Nephron (organoid): Measurements from ENCODE around the gene DAPP1.
A peak's percentile ranks its signal among the peaks of the same experiment; 100 is the strongest.

Experiments used
- H3K27ac Mint-ChIP-seq, 3 experiments: 2 replicates each; pipeline ENCODE4 v1.8.0; 2020; ENCODE audit warnings: mixed read lengths in 3 of 3, mild to moderate bottlenecking in 2 of 3, moderate library complexity in 1 of 3
- H3K27me3 Mint-ChIP-seq: 2 replicates; pipeline ENCODE4 v1.8.0; 2021; ENCODE audit warnings: low read depth, mild to moderate bottlenecking, moderate library complexity, mixed read lengths
- H3K36me3 Mint-ChIP-seq: 2 replicates; pipeline ENCODE4 v1.8.0; 2020; ENCODE audit warnings: low read depth, mixed read lengths
- H3K4me1 Mint-ChIP-seq: 2 replicates; pipeline ENCODE4 v1.8.0; 2020; ENCODE audit warnings: mixed read lengths
- H3K4me3 Mint-ChIP-seq, 3 experiments: 2 replicates each; pipeline ENCODE4 v1.8.0; 2020; ENCODE audit warnings: mild to moderate bottlenecking in 3 of 3, mixed read lengths in 3 of 3, moderate library complexity in 2 of 3
- H3K9me3 Mint-ChIP-seq: 2 replicates; pipeline ENCODE4 v1.8.0; 2020; ENCODE audit warnings: mixed read lengths
- TF ChIP-seq, protein P1 (sequence below), 3 experiments: fragments of 200-600 bp; sonication (generic); IDR thresholded peaks; one replicate each; pipeline ENCODE4 v1.5.0; 2021; ENCODE audit warnings: antibody characterized with exemption in 3 of 3; ENCODE audit not compliant: unreplicated experiment in 3 of 3

DAPP1 gene

DNA sequence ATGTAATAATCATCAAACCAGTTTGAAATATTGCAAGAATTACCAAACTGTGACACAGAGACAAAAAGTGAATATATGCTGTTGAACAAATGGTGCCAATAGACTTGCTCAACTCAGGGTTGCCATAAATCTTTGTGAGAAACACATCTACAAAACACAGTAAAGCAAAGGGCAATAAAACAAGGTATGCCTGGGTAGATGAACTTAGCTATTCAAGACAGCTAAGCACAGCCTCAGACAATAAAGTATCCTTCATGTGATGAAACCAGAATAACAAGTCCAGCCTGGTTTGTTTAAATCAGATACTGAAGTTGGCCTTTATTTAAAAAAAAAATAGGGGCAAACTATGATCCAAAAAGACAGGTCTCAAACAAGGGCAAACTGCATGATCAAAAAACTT lies 58.4 kb downstream of the DAPP1 start:
- peaks cover 3% of the 10 kb centered on the region for H3K27me3 Mint-ChIP-seq
- H3K4me1 Mint-ChIP-seq: peaks cover 4% of the 10 kb centered on the region
- no peaks in the 10 kb centered on the region for H3K9me3 Mint-ChIP-seq
- TF ChIP-seq, protein P1, sequence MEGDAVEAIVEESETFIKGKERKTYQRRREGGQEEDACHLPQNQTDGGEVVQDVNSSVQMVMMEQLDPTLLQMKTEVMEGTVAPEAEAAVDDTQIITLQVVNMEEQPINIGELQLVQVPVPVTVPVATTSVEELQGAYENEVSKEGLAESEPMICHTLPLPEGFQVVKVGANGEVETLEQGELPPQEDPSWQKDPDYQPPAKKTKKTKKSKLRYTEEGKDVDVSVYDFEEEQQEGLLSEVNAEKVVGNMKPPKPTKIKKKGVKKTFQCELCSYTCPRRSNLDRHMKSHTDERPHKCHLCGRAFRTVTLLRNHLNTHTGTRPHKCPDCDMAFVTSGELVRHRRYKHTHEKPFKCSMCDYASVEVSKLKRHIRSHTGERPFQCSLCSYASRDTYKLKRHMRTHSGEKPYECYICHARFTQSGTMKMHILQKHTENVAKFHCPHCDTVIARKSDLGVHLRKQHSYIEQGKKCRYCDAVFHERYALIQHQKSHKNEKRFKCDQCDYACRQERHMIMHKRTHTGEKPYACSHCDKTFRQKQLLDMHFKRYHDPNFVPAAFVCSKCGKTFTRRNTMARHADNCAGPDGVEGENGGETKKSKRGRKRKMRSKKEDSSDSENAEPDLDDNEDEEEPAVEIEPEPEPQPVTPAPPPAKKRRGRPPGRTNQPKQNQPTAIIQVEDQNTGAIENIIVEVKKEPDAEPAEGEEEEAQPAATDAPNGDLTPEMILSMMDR (IDR thresholded peaks at IDR 0.05; ENCODE audit: unreplicated experiment in 3 of 3): no peak
- no peak overlapping the region for H3K27ac Mint-ChIP-seq
- peaks cover 12% of the 10 kb centered on the region for H3K36me3 Mint-ChIP-seq
- H3K4me3 Mint-ChIP-seq: no peak overlapping the region

DNA sequence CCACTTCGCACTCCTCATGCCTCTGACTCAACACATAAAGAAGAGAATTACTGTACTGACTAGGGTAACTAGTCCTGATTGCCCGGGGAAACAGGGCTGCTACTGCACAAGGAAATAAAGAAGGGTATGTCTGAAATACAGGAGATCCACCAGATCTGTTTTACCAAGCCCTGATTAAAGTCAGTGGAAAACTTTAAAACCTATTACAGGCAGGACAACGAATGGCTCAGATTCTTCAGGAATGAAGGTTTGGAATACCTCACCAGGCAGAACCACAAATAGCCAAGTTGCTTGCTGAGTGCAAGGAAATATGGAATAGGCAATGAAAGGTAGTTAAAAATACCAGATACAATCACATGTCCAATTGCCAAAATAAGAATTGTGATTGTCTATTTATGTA lies 60.3 kb downstream of the DAPP1 start:
- Mint-ChIP-seq H3K36me3 (peaks cover 24% of the 10 kb centered on the region), H3K27ac (no peak overlapping the region), H3K27me3 (peaks cover 3% of the 10 kb centered on the region), H3K4me3 (no peak overlapping the region), H3K9me3 (no peaks in the 10 kb centered on the region), H3K4me1 (peaks cover 4% of the 10 kb centered on the region)
- TF ChIP-seq, protein P1 (IDR thresholded peaks at IDR 0.05; ENCODE audit: unreplicated experiment in 3 of 3): no peak

DNA sequence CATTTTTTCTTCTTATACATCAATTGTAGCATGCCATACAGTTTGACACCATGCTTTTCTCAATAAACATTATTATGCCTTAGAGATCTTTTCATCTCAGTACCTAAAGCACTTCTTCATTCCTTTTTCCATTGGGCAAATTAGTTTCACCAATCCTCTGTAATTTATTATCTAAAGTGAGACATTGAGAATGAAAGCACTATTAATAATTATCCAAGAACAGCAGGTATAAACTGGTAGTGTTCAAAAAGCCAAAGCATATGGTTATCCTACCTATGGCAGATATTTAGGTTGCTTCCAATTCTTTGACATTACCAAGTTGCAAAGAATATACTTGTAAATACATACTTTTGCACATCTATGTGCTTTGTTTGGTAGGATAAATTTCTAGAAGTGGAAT lies 62.0 kb downstream of the DAPP1 start:
- peaks cover 4% of the 10 kb centered on the region for H3K4me1 Mint-ChIP-seq
- no peaks in the 10 kb centered on the region for H3K9me3 Mint-ChIP-seq
- H3K27me3 Mint-ChIP-seq: no peaks in the 10 kb centered on the region
- H3K36me3 Mint-ChIP-seq: peaks cover 29% of the 10 kb centered on the region
- H3K27ac Mint-ChIP-seq: peak overlapping the region; percentile 75 to 90 (median 87)
- TF ChIP-seq, protein P1 (IDR thresholded peaks at IDR 0.05; ENCODE audit: unreplicated experiment in 3 of 3): no peak
- no peak overlapping the region for H3K4me3 Mint-ChIP-seq

DNA sequence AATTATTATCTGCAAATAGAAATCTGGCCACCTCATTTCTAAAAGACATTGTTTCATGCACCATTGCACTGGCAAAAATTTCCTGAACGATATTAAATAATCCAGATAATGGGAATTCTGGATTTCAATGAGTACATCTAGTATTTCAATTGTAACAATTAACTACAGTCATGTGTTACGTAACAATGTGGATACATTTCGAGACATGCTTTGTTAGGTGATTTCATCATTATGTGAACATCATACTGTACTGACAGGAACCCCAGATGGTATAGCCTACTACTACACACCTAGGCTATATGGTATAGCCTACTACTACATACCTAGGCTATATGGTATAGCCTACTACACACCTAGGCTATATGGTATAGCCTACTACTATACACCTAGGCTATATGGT lies 62.8 kb downstream of the DAPP1 start:
- TF ChIP-seq, protein P1 (IDR thresholded peaks at IDR 0.05; ENCODE audit: unreplicated experiment in 3 of 3): no peak

DNA sequence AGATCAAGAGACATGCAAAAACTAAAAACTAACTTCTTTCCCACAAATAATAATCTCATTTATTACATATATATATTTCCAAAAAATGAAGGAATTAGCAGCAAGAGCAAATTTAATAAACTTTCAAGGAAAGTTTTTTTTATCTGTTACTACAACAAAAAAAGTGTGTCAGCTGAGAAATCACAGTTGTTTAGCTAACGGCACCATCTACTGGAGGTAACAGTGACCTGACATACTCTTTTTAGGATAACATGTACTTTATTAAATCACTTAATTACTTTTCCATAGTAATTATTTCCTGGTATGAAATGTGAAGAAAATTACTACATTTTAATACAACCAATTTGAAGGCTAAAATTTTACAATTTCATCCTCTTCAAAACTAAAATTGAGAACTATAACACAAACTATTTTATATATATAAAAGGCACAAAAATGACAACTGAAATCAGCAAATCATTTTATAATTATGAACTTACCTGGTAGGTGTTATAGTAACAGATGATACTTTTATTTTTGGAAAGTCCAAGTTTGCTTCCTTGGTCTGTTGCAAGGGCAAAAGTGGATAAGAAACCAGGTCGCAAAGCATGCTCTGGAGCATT lies 68.5 kb downstream of the DAPP1 start:
- H3K4me3 Mint-ChIP-seq: no peak overlapping the region
- H3K4me1 Mint-ChIP-seq: no peaks in the 10 kb centered on the region
- no peak overlapping the region for H3K27ac Mint-ChIP-seq
- no peaks in the 10 kb centered on the region for H3K9me3 Mint-ChIP-seq
- H3K27me3 Mint-ChIP-seq: no peaks in the 10 kb centered on the region
- peaks cover 16% of the 10 kb centered on the region for H3K36me3 Mint-ChIP-seq
- TF ChIP-seq, protein P1 (IDR thresholded peaks at IDR 0.05; ENCODE audit: unreplicated experiment in 3 of 3): peak; percentile 46 to 66 (median 49)

More for the DNA sequence above, 62.8 kb downstream of the DAPP1 start:
- no peaks in the 10 kb centered on the region for H3K27me3 Mint-ChIP-seq
- peak overlapping the region in 2 of 3 experiments; percentile 87 to 90 for H3K27ac Mint-ChIP-seq
- peaks cover 29% of the 10 kb centered on the region for H3K36me3 Mint-ChIP-seq
- H3K9me3 Mint-ChIP-seq: no peaks in the 10 kb centered on the region
- peaks cover 4% of the 10 kb centered on the region for H3K4me1 Mint-ChIP-seq
- H3K4me3 Mint-ChIP-seq: no peak overlapping the region

DNA sequence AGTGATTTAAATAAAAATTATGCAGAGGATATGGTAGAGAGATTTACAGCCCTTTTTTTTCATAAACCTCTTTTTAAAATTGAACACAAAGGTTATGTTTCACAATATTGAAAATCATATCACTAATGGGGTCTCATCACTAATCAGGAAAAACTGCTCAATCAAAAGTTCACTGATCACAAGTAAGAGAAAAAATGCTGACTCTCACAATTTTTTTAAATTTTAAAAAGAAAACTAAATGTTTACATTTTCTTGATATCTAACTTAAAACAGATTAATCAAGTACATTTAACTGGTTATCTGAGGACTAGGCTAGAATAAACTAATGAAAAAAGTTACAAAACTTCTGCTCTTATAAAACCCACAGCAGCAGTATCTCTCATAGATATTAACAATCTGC lies 69.1 kb downstream of the DAPP1 start:
- H3K4me1 Mint-ChIP-seq: no peaks in the 10 kb centered on the region
- no peak overlapping the region for H3K4me3 Mint-ChIP-seq
- TF ChIP-seq, protein P1 (IDR thresholded peaks at IDR 0.05; ENCODE audit: unreplicated experiment in 3 of 3): no peak

More for the DNA sequence above, 69.1 kb downstream of the DAPP1 start:
- Mint-ChIP-seq H3K9me3 (no peaks in the 10 kb centered on the region), H3K27me3 (no peaks in the 10 kb centered on the region), H3K27ac (no peak overlapping the region), H3K36me3 (peaks cover 11% of the 10 kb centered on the region)
